Loucy (cell line): ENCODE data around the gene C17orf50.

Source experiments
- H2AFZ ChIP-seq: fragments of 200-600 bp; sonication (generic); 2 replicates; pipeline ENCODE4 v1.6.0; 2016; ENCODE audit warnings: antibody characterized with exemption, mild to moderate bottlenecking, low read length, moderate library complexity
- H3F3A ChIP-seq: fragments of 200-600 bp; 2 replicates; pipeline ENCODE4 v1.6.0; 2016; ENCODE audit warnings: antibody characterized with exemption, low read depth, mild to moderate bottlenecking
- H3K27me3 ChIP-seq: fragments of 200-600 bp; sonication (generic); 2 replicates; pipeline ENCODE4 v1.6.1; 2014; ENCODE audit warnings: low read length, mild to moderate bottlenecking; ENCODE audit not compliant: insufficient read depth, poor library complexity, severe bottlenecking
- H3K36me3 ChIP-seq: fragments of 200-600 bp; sonication (generic); 2 replicates; pipeline ENCODE4 v1.6.1; 2016; ENCODE audit warnings: low read length; ENCODE audit not compliant: insufficient read depth
- H3K4me1 ChIP-seq: fragments of 200-600 bp; sonication (generic); 2 replicates; pipeline ENCODE4 v1.5.1; 2014; ENCODE audit warnings: low read length, mild to moderate bottlenecking; ENCODE audit not compliant: insufficient read depth, poor library complexity, severe bottlenecking
- H3K4me2 ChIP-seq: fragments of 200-600 bp; sonication (generic); 2 replicates; pipeline ENCODE4 v1.6.0; 2014; ENCODE audit warnings: antibody characterized with exemption, low read length, low read depth, mild to moderate bottlenecking; ENCODE audit not compliant: poor library complexity, severe bottlenecking
- H3K4me3 ChIP-seq: fragments of 200-600 bp; sonication (generic); 2 replicates; pipeline ENCODE4 v1.5.1; 2014; ENCODE audit warnings: low read length, mild to moderate bottlenecking, mixed read lengths; ENCODE audit not compliant: poor library complexity, severe bottlenecking
- H3K79me2 ChIP-seq: fragments of 200-600 bp; sonication (generic); 2 replicates; pipeline ENCODE4 v1.6.1; 2014; ENCODE audit warnings: low read length; ENCODE audit not compliant: insufficient read depth
- H3K9ac ChIP-seq: fragments of 200-600 bp; sonication (generic); 2 replicates; pipeline ENCODE4 v1.6.0; 2014; ENCODE audit warnings: mild to moderate bottlenecking, low read depth, low read length, moderate library complexity; ENCODE audit not compliant: poor library complexity, severe bottlenecking
- H3K9me2 ChIP-seq: fragments of 200-600 bp; sonication (generic); replicated peaks from 2 replicates; pipeline ENCODE4 v1.6.1; 2016; ENCODE audit warnings: low read depth, low read length, mixed read lengths
- H3K9me3 ChIP-seq: fragments of 200-600 bp; sonication (generic); 2 replicates; pipeline ENCODE4 v1.6.1; 2014; ENCODE audit warnings: mild to moderate bottlenecking, antibody characterized with exemption, low read length, low read depth; ENCODE audit not compliant: insufficient read depth
- H4K20me1 ChIP-seq: fragments of 200-600 bp; sonication (generic); 2 replicates; pipeline ENCODE4 v1.6.0; 2014; ENCODE audit warnings: antibody characterized with exemption, low read length, mild to moderate bottlenecking; ENCODE audit not compliant: insufficient read depth, poor library complexity, severe bottlenecking
- EZH2phosphoT487 ChIP-seq: fragments of 200-600 bp; IDR thresholded peaks from 2 replicates; pipeline ENCODE4 v1.6.1; 2018; ENCODE audit warnings: antibody characterized with exemption, mild to moderate bottlenecking, moderate library complexity, borderline replicate concordance
- TF ChIP-seq, protein P1 (sequence below): fragments of 200-600 bp; sonication (generic); conservative IDR thresholded peaks from 2 replicates; pipeline ENCODE4 v1.5.1; 2014; ENCODE audit warnings: mild to moderate bottlenecking, antibody characterized with exemption, low read length

C17orf50 gene

DNA sequence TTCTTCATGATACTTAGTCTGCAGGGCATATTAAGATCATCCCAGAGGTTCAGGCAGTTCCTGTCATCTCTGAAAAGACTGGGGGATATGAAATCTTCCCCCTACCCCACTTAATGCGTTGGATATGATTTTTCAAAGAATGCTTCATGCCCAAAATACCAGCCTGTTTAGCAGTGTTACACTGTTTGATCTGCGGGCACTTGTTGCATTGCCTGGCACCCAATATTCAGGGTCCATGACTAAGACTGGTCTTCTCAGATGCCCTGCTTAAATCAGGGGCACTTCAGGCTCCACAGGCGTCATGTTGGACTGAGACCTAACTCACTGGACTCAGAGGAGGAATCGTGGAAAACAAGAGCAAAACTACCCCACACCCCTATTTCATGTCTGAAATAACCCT lies 35.6 kb upstream of the C17orf50 start:
- H3K27me3 ChIP-seq, result no peaks in the 10 kb centered on the region
- H3K4me2 ChIP-seq, result no peak overlapping the region
- H4K20me1 ChIP-seq, result no peaks in the 10 kb centered on the region
- no peaks in the 10 kb centered on the region for H3K9me3 ChIP-seq
- H2AFZ ChIP-seq, result no peak overlapping the region
- H3K79me2 ChIP-seq, result no peaks in the 10 kb centered on the region
- no peak overlapping the region for H3K4me3 ChIP-seq
- H3K4me1 ChIP-seq, result no peaks in the 10 kb centered on the region
- no peaks in the 10 kb centered on the region for H3F3A ChIP-seq
- H3K9ac ChIP-seq, result no peak overlapping the region
- no peaks in the 10 kb centered on the region for H3K9me2 ChIP-seq
- H3K36me3 ChIP-seq, result peaks cover 41% of the 10 kb centered on the region; the same call in 1 of the 2 replicates
- no peak for TF ChIP-seq EZH2phosphoT487
- TF ChIP-seq, protein P1, sequence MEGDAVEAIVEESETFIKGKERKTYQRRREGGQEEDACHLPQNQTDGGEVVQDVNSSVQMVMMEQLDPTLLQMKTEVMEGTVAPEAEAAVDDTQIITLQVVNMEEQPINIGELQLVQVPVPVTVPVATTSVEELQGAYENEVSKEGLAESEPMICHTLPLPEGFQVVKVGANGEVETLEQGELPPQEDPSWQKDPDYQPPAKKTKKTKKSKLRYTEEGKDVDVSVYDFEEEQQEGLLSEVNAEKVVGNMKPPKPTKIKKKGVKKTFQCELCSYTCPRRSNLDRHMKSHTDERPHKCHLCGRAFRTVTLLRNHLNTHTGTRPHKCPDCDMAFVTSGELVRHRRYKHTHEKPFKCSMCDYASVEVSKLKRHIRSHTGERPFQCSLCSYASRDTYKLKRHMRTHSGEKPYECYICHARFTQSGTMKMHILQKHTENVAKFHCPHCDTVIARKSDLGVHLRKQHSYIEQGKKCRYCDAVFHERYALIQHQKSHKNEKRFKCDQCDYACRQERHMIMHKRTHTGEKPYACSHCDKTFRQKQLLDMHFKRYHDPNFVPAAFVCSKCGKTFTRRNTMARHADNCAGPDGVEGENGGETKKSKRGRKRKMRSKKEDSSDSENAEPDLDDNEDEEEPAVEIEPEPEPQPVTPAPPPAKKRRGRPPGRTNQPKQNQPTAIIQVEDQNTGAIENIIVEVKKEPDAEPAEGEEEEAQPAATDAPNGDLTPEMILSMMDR, result no peak

DNA sequence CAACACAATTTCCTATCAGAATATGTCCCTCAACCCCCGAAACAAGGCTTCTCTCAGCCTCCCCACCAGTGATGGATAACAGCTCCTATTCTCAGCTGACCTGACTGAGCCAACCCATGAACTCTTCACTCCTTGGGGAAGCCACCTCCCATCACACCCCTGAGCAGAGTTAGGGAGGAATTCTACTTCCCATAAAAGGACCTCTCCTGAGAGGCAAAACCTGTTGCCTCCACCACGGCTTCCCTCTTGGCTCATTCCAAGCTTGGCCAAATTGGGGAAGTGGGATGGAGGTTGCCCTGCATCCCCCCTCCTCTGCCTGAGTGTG lies 34.9 kb upstream of the C17orf50 start:
- H3K4me2 ChIP-seq, result no peak overlapping the region
- H3K36me3 ChIP-seq, result peaks cover 37% of the 10 kb centered on the region; the same call in 1 of the 2 replicates
- H3K9ac ChIP-seq, result no peak overlapping the region

DNA sequence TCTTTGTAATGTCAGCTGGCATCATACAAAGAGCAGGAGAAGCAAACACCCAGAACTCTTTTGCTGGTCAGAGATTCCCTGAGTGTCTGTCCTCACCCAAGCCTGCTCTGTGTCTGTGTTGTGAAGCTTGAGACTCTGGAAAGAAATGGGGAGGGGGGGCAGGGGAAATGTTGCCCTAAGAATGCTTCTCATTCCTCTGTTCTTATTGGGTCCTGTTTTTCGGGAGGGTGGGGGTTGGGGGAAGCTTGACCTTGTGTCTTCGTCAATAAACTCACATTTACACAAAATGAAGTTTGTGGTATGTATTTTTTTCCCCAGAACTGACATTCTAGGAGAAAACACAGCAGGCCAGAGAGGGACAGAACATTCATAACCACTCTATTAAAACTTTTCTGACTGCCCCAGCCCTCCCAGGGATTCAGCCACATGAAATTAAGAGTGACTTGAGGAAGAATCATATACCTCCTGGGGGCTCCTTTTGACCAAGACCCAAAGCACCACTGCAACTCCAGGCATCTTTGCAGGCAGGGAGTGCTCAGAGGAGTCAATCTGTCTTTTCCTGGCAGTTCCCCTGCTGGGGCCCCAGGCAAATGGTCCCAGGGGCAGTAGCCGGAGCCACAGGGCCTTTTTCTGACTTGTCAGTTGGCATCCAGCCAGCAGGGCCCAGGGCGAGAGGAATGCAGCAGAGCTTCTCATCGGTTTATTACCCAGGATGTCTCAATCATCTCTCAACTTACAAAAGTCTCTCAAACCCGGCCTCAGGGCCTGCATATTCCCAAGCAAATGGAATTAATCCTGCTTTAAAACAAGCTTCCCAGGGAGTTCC lies 34.3 kb upstream of the C17orf50 start:
- Histone ChIP-seq H3K4me2 (no peak overlapping the region), H3K4me3 (no peak overlapping the region), H3K9me2 (no peaks in the 10 kb centered on the region)

More for the DNA sequence above, 34.9 kb upstream of the C17orf50 start:
- Histone ChIP-seq H3K4me3 (no peak overlapping the region), H3K27me3 (no peaks in the 10 kb centered on the region), H3F3A (no peaks in the 10 kb centered on the region), H3K9me2 (no peaks in the 10 kb centered on the region), H2AFZ (no peak overlapping the region), H4K20me1 (no peaks in the 10 kb centered on the region), H3K79me2 (no peaks in the 10 kb centered on the region), H3K9me3 (no peaks in the 10 kb centered on the region), H3K4me1 (no peaks in the 10 kb centered on the region)
- TF ChIP-seq EZH2phosphoT487, result no peak
- TF ChIP-seq, protein P1, result no peak

More for the DNA sequence above, 34.3 kb upstream of the C17orf50 start:
- Histone ChIP-seq H3K4me1 (no peaks in the 10 kb centered on the region), H2AFZ (no peak overlapping the region), H3K36me3 (peaks cover 32% of the 10 kb centered on the region; the same call in 1 of the 2 replicates), H3K9me3 (no peaks in the 10 kb centered on the region), H4K20me1 (no peaks in the 10 kb centered on the region), H3K9ac (no peak overlapping the region), H3K27me3 (no peaks in the 10 kb centered on the region), H3K79me2 (no peaks in the 10 kb centered on the region), H3F3A (no peaks in the 10 kb centered on the region)
- TF ChIP-seq EZH2phosphoT487, result no peak
- TF ChIP-seq, protein P1, result no peak
